HG02840 (cell line): Measurements from ENCODE around the gene COL13A1.

Source experiments
- ATAC-seq: cut with Tn5 transposase; IDR thresholded peaks from one replicate; pipeline ENCODE4 v1.9.1; 2021; ENCODE audit warnings: mild to moderate bottlenecking, moderate library complexity, moderate number of reproducible peaks; ENCODE audit not compliant: unreplicated experiment, low FRiP score

Gene COL13A1

DNA sequence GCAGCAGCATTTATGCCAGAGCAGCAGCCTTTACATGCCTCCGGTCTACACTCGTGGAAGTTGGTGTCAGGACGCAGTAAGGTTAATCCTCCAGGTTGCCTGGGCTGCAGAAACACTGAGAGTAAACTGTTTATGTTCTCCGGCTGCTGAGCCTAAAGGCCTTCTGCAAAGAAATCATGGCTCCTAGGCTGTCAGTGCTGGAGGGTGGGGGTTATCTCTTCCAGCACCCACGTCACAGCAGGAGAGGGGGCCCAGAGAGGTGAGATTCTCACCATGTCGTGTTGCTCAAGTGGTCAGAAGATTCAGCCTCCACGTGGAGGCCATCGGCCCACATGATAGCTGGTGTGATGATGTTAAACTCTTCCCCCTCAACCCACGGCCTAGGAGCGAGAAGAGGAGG is 41.2 kb downstream of the COL13A1 start:
- no peak for ATAC-seq

DNA sequence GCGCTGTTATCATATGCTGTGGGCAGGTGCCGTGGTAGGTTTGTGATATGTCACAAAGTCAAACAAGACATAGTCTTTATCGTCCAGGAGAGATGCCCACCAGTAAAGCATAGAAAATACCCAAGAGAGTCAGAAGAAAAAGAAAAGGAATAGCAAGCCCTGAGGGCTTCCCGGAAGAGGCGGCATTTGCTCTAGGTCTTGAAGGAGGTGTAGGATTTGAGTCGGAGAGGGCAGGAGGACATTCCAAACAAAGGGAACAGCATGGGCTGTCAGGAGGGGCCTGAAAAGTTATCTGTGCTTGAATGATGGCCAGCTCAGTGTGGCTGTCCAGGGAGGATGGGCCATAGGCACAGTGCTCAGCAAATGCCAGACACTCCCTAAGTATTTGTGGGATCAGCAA is 42.2 kb downstream of the COL13A1 start:
- no peak for ATAC-seq

DNA sequence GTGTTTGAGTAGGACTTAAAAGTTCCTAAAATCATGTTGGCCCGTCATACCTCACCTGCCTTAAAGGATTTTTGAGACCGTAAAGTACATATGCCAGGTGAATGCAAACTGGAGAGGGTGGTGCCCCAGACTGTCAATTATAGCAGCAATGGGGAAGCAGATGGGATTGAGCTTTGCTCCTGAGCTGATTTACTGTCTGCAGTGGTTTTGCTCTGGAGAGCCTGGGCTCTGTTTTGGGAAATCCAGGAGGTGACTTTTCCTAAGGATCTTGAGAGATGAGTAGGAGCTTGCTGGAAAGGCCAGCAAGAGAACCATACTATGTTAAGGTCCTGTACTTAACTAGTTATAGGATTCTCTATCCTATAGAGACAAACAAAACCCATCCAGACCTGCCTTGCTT is 43.0 kb downstream of the COL13A1 start:
- no peak for ATAC-seq

DNA sequence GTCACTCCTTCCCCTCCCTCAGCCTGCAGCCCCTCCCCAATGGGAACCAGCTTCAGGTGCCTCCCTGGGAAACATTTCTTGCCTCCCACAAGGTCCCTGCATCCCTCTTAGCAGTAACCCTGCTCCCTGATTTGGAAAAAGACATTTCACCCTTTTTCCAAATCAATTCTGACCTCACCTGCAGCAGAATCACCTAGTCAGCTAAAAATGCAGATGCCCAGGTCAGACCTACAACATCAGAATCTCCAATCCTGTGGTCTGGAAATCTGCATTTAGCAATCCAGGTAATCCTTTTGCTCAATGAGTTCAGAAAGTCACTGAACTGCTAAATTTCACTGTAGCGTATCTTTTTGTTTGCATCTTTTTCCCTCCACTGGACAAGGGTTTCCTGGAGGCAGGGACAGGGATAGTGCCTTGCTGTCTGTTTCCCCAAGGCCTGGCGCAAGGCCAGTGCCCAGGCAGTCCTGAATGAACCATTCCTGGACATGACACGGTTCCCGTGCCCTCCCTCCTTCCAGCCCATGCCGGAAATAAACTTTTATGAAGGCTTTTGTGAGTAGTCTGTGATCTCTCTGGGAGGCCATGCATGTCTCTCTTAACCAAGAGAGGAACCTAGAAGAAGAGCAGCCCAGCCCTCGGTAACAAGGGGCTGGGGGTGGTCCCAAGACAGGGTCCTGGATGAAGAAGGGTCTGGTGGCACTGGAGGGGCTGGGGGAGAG is 44.0 kb downstream of the COL13A1 start:
- ATAC-seq, result no peak

DNA sequence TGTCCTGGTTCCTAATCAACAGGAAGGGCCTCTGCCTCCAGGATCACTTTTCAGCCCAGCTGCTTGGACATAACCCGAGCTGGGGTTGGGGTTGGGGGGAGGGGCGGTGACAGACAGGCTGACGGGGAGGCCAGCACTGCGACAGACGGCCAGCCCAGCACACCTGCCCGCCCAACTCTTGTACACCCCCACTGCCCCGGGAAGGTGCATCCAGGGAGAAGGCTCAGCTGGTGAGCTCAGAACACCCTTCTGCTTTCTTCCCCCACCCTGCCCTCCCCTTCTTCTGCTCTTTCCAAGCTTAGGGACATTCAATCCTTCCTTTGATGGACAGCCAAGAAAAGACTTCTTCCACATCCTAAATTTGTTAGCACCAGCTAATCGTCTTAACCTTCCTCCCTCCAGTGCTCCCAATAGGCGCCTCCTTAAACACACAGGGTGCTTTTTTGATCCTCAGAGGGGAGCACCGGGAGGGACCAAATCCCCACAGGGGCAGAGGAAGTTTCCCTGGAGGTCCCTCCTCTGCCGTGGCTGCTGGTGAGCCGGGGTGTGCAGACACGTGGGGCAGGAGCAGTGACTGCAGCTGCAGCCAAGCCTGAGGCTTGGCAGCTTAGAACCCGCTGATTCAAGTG is 44.7 kb downstream of the COL13A1 start:
- ATAC-seq, result no peak

DNA sequence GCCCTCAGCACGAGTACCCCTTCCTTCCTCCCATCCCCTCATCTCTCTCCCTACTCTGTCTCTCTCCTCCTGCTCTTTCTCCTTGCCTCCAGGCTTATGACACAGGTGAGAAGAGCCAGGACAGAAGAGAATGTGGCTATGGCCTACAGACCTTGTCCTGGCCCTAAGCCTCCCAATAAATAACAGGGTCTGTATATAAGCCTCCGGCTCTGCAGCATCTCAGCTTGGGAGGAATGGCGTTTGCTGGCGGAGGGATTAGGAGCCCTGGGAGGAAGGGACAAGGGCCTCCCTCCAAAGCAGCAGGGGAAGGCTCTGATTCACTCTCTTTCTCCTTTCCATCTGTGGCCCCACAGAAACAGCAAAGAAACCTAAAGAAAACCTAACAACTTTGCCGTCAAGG is 45.8 kb downstream of the COL13A1 start:
- ATAC-seq, result no peak

DNA sequence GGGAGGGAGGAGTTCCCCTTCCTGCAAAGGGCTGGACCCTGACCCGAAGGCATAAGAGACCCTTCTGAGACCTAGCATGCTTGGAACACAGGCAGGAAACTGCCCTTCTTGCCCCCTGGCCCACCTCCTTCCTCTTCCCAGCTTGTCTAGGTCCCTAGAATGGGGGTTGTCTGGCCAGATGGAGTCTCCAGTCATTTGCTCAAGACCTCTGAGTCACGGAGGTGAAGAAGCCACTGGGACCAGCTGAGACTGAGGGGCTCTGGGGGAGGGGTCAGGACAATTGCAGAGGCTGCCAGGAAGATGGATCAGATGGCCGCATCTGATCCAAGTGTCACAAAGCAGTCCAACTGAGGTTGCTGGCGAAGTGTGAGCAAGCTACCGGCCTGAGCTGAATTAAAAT is 46.2 kb downstream of the COL13A1 start:
- ATAC-seq, result no peak

DNA sequence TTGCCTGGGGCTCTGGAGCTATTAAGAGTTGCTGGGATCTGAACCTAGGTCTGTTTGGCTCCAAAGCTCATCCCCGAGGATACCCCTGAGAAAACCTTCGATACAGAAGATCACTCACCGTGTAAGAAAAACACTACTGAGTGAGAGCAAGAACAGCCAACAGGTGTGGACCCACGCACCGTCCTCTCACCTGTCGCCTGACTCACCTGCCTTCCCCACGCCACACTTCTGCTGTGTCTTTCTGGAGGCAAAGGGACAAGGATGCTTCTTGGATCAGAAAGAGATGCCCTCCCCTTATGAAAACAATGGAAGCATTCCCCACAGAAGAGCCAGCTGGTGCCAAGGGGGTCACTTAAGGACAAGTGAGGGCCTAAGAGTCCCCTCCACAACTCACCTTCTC is 46.7 kb downstream of the COL13A1 start:
- ATAC-seq, result no peak

DNA sequence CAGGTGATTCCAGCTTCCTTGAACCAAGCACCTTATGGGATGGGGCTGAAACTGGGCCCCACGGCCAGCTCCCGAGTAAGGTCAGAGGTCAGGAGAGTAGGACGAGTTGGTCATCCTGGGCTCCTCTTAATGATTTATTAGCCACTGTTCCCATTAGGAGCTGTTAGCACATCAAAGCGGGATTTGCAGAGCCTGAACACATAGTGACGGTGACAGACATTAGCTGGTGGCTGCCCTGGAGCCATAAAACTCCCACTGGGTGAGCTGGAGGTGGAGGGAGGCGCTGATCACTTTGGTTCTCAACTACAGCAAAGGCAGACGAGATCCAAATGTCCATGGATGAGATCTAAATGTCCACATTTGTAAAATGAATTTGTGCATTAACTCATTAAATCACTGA is 48.1 kb downstream of the COL13A1 start:
- no peak for ATAC-seq

DNA sequence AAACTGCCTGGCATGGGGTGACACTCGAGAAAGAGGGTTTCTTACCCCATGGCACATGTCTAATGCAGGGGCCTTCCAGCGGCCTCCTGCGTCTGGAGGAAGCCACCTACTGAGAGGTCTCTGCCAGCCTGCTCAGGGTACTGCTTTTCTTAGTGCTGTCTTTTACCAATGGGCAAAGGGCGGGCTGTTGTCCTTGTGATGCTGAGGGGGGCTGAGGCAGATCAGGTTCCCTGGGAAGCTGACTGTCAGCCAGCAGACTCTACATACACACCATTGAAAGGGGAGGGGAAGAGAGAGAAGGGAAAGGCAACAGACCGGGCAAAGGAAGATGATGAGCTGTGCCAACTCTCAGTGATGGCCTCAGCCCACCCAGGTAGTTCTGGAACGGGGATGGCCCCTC is 48.7 kb downstream of the COL13A1 start:
- no peak for ATAC-seq

DNA sequence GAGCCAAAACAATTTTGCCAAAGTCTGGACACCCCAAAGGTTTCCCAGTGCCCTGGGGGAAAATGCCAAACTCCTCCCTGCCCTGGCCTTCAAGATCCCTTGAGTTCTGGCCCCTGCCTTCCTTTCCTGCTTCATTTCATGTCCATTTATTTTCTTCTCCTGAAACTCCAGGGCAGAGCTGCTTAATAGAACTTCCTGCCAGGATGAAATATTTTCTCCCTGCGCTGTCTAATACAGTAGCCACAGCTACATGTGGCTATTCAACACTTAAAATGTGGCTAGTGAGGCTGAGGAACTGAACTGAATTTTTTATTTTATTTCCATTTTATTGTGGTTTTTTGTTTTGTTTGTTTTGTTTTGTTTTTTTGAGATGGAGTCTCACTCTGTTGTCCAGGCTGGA is 49.6 kb downstream of the COL13A1 start:
- no peak for ATAC-seq

DNA sequence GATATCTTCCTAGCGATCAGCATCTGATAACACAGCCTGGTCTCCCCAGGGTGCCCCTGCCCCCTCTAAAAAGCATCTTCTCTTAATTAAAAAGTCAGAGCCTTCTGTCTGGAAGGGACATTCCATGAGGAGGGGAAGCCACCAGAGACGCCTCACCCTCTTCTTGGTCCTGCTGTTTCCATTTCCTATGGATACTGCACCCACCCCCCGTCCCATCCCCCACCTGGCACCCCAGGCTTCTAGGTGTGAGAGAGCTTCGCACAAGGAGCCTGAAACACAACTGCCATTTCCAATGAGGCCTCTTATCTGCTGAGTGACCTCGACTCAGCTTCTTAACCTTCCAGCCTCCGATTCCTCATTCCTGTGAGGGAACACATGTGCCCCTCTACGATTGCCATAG is 51.4 kb downstream of the COL13A1 start:
- no peak for ATAC-seq

DNA sequence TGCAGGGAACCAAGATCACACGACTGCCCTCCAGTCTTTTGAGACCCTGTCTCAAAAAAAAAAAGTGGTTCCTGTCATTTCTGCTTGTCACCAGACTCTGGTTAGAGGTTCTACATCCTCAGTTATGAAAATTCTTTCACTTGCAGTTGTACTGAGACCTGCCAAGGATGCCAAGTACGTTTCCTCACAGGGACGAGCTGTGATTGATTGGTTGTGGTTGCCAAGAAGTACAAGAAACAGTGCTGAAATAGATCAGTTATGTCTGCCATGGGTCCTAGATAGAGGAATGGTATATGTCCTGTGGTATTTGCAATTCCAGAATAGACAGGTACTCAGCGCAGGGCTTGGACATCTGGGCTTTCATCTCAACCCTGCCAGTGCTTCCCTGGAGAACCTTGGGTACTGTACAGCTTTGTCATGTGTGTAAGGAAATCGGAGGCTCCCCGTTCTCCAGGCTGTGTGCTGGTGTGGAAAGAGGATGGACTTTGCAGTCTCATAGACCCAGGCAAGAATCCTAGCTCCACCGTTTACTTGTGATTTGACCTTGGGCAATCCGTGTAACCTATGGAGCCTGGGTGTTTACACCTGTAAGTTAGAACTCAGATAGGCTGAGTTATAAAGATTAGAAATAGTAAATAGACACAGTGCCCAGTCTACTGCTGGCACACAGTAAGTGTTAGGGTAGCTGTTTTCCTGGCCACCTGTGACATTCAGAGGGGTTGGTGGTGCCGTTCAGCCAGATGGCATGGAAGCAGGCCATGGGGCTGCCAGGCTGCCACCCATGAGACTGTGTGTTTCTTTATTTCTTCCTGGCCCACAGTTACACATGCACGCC is 53.0 kb downstream of the COL13A1 start:
- no peak for ATAC-seq

DNA sequence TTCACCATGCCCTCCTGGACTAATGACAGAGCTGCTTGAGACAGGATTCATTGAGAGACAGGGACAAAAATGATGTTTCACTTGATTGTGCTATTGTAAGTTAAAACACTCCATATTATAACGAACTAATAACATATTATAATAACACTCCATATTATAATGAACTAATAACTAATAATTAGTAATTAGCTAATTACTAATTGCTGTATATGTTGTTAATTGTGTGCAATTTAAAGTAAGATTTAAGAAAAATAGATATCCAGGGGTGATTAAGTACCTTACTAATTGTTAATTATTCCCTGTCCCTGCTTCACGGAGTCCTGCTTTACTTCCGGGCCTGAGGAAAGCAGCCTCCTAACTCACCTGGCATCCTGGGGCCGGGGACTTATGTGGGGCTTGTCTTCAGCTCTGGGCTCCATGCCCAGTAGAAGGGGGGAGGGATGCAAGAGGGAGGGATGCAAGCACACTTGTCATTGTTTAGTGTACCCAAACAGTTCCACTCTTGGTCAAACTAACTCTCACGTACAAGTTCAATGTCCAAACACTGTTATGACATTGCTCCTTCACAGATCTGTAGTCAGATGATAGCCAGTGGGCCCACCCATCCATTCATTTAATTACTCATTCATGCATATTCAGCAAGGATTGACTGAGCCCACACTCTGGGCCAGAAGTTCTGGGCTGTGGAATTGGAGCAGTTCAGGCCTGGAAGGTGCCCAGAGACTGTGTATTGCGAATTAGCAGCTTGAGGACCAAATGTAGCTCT is 53.8 kb downstream of the COL13A1 start:
- no peak for ATAC-seq

DNA sequence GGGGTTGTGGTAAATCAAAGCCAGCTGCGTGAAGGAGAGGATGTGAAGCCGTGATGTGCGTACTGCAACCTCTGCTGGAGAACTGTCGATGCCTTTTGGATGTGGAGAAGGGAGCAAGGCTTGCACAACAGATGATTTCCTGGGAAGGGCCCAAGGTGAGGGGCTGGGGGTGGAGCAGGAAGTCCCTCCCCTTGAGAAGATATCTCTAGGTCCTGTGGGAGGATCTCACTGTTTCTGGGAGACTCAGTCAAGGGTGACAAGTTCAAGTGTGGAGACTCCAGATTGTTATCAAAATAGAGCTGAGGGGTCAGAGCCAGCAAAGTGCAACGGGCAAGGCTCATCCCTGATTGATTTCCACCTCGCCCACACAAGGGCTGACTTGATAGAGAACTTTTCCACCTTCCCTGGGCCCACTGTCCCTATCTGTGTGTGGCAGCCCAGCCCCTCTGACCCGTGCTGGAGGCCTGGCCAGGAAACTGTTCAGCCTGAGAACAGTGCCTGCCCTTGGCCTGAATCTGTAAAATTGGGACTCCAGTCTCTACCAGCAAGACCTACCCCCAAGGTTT is 55.0 kb downstream of the COL13A1 start:
- no peak for ATAC-seq

DNA sequence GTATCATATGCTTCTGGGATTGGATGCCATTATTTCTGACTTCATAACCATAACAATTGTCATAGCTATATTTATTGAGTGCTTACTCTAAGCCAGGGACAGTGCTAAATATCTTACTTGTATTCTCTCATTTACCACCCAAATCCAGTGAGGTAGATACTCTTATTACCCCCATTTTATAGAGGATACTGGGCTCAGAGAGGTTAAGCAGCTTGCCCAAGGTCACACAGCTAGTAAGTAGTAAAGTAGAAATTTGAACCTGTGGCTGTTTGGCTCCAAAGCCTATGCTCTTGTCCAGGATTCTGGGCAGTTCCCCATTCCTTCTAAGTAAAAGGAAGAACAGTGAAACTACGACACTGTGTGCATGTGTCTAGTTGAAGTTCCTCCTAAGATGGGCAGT is 56.5 kb downstream of the COL13A1 start:
- no peak for ATAC-seq

DNA sequence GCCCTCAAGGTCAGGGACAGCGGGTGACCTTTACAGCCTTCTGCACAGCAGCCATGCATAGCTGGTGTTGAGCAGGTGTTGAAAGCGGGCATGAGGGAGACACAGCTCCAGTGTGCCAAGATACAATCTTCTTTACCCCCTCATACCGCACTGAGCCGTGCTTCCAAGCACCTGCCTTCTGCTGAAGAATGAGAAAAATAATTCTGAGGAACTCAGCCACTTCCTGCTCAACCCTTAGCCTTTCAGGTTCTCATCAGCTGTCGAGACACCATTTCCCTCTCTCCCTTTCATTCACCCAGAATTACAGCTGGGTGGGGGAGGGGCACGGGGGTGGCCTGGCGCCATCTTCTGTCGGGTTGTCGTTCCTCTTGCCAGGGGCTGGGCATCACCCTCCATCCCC is 58.6 kb downstream of the COL13A1 start:
- no peak for ATAC-seq

DNA sequence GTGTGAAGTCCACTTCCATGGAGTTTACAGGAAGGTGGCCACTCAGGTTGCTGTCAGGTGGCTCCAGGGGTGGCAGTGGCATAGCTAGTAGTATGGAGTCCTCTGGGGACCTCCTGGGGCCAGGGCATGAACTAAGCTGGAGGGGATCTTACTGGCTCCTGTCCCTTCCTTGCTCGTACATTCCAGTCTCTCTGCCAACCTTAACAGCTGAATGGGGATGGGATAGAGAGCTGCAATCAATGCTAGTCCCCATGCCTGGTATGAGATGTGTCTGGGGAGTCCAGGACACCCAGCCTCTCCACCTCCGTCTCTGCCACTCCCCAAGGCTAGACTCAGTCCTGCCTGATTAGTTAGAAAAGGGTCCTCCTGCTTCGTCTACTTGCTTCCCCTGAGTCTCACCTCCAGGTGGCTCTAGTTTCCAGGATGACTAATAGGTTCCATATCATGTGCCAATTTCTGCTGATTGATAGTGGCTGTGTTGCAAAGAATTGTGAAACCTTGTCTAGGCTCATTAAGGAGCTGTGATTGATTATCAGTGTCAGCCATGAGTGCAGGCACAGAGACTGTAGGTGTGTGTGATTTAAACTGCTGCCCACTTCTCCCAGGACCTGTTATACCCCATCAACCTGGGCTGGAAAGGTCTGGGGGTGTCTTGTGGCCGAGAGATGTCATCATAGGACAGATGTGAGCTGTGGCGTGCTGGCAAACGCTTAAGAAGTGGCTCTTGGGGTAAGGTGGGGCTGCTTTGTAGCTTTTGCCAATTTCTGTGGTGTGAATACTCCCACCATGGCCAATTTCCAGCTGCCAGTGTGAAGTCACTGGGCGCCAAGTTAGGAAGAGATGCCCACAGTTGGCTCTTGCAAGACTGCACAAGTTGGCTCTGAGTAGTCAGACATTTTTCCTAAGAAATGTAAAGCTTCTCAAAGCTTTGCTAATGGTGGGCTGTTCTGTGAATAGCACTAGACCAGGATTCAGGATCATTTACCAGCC is 59.8 kb downstream of the COL13A1 start:
- ATAC-seq, result no peak

DNA sequence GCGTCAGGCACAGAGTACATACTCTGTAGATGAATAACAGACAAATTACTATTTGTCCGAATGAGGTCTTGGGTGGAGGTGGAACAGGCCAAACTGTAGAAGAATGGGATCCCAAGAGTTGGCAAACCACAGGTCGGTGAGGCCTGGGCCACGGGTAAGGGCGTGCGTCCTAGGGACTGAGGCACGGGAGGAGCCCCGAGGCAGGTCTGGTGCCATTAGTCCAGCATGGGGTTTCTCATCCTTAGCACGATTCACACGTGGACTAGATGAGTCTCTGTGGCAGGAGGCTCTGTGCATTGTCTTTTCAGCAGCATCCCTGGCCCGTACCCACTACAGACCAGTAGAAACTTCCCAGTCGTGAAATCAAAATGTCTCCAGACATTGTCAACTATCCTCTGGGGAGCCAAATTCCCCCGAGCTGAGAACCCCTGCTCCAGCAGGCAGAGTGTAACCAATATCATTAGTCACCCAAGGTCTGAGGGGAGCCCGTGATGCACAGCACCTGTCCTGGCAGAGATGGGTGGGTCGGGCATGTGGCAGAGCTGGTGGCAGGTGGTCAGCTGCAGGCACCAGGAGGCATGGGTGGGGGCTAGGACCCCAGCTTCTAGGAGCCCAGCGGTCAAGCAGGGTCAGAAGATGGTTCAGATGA is 61.3 kb downstream of the COL13A1 start:
- no peak for ATAC-seq
